Vagina (tissue), 2 donors: ENCODE measurements around the gene ZNF613. TPM values are rescaled to one million over a fixed set of nuclear protein-coding genes. Genes with fewer than 3 reads are reported as not detected.
"Not testable (repeated sequence)": the region's sequence is repeated elsewhere in the genome, so short reads cannot be mapped to it uniquely, and the experiment has no call there.

Experiments
- DNase-seq, 2 donors: peaks; one replicate each; pipeline ENCODE4 v3.0.0-alpha.2; 2017; ENCODE audit errors: extremely low spot score in 2 of 2
- H3K27ac ChIP-seq: fragments of 200-600 bp; sonication (generic); one replicate; pipeline ENCODE4 v1.5.1; 2019
- H3K27me3 ChIP-seq: fragments of 200-600 bp; sonication (generic); one replicate; pipeline ENCODE4 v1.5.1; 2019
- H3K36me3 ChIP-seq, 2 donors: fragments of 200-600 bp; sonication (generic); one replicate each; pipeline ENCODE4 v1.5.1; 2017 to 2019
- H3K4me1 ChIP-seq: fragments of 200-600 bp; sonication (generic); one replicate; pipeline ENCODE4 v1.5.1; 2019
- H3K4me3 ChIP-seq, 2 donors: fragments of 200-600 bp; sonication (generic); 1 replicate in 1 of 2; 2 replicates in 1 of 2; pipeline ENCODE4 v1.5.1; 2016 to 2019
- H3K9me3 ChIP-seq: fragments of 200-600 bp; sonication (generic); one replicate; pipeline ENCODE4 v1.5.1; 2019
- POLR2A ChIP-seq, 2 donors: fragments of 450-650 bp; IDR thresholded peaks; one replicate each; pipeline ENCODE4 v1.6.1; 2017; ENCODE audit warnings: antibody characterized with exemption in 2 of 2, mild to moderate bottlenecking in 2 of 2, moderate library complexity in 2 of 2
- POLR2AphosphoS5 ChIP-seq, 2 donors: sonication (generic); formaldehyde crosslinking; IDR thresholded peaks; one replicate each; pipeline ENCODE4 v1.9.0; 2017; ENCODE audit warnings: antibody characterized with exemption in 2 of 2, mild to moderate bottlenecking in 2 of 2, low read depth in 1 of 2; ENCODE audit not compliant: insufficient read depth in 1 of 2
- intact Hi-C: fragments of 100-400 bp; cut with DNase I; formaldehyde crosslinking; loops from one replicate; pipeline ENCODE4 v1.15.1; 2023
- total RNA-seq: library from RNA; depleted of rRNA; stranded (reverse); fragments of >200 nt; gene quantifications from one replicate; pipeline ENCODE4 v1.2.3, GENCODE V29; 2016
- TF ChIP-seq, protein P1 (sequence below), 3 experiments: fragments of 450-650 bp in 2 of 3; fragments of 200-600 bp in 1 of 3; sonication (generic) in 1 of 3; IDR thresholded peaks; one replicate each; pipeline ENCODE4 v1.5.1; 2017 to 2019; ENCODE audit warnings: antibody characterized with exemption in 3 of 3, mild to moderate bottlenecking in 2 of 3, moderate library complexity in 2 of 3

Gene ZNF613
- total RNA-seq, 1 donor from 2014 or later: 4.2 TPM

DNA sequence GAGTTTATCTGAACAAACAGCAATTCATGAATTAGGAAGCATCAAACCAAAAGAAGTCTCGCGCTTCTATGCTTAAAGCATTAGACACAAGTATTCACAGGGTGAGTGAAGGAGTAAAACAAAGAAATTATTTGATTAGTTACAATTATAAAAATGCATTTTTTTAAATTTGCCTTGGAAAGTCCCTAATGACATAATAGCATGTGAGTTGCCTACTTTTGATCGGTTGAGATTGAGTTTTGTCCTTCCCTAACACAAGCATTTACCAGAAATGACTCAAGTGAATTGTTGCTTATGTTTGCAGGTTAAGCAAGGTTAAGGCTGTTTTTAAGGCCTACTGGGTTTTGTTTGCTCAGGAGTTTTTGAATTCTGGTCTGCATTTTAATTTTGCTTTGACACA, 22.1 kb upstream of the ZNF613 start:
- H3K27me3 ChIP-seq: no peaks in the 10 kb centered on the region
- H3K27ac ChIP-seq: no peak overlapping the region
- H3K36me3 ChIP-seq: peaks cover 0 to 23% of the 10 kb centered on the region in 2 donors
- H3K4me3 ChIP-seq: peak overlapping the region; percentile 73
- peaks cover 15% of the 10 kb centered on the region for H3K4me1 ChIP-seq
- TF ChIP-seq POLR2AphosphoS5 (IDR thresholded peaks at IDR 0.05; ENCODE audit: insufficient read depth in 1 of 2, low read depth in 1 of 2) (no peak), POLR2A (IDR thresholded peaks at IDR 0.05) (no peak)
- TF ChIP-seq, protein P1, sequence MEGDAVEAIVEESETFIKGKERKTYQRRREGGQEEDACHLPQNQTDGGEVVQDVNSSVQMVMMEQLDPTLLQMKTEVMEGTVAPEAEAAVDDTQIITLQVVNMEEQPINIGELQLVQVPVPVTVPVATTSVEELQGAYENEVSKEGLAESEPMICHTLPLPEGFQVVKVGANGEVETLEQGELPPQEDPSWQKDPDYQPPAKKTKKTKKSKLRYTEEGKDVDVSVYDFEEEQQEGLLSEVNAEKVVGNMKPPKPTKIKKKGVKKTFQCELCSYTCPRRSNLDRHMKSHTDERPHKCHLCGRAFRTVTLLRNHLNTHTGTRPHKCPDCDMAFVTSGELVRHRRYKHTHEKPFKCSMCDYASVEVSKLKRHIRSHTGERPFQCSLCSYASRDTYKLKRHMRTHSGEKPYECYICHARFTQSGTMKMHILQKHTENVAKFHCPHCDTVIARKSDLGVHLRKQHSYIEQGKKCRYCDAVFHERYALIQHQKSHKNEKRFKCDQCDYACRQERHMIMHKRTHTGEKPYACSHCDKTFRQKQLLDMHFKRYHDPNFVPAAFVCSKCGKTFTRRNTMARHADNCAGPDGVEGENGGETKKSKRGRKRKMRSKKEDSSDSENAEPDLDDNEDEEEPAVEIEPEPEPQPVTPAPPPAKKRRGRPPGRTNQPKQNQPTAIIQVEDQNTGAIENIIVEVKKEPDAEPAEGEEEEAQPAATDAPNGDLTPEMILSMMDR (IDR thresholded peaks at IDR 0.05): no peak
- no peak for DNase-seq
- peaks cover 6% of the 10 kb centered on the region for H3K9me3 ChIP-seq
- intact Hi-C loops: no loop called here

DNA sequence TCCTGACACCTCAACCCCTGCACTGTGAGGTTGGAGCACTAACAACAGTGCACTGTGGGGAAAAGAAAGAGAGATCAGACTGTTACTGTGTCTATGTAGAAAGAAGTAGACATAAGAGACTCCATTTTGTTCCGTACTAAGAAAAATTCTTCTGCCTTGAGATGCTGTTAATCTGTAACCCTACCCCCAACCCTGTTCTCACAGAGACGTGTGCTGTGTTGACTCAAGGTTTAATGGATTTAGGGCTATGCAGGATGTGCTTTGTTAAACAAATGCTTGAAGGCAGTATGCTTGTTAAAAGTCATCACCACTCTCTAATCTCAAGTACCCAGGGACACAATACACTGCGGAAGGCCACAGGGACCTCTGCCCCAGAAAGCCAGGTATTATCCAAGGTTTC, 21.6 kb upstream of the ZNF613 start:
- intact Hi-C loops, H3K4me3 ChIP-seq, DNase-seq, H3K27ac ChIP-seq, H3K9me3 ChIP-seq, H3K27me3 ChIP-seq: not testable (repeated sequence)
- Histone ChIP-seq H3K36me3 (peaks cover 0 to 19% of the 10 kb centered on the region in 2 donors), H3K4me1 (peaks cover 15% of the 10 kb centered on the region)

DNA sequence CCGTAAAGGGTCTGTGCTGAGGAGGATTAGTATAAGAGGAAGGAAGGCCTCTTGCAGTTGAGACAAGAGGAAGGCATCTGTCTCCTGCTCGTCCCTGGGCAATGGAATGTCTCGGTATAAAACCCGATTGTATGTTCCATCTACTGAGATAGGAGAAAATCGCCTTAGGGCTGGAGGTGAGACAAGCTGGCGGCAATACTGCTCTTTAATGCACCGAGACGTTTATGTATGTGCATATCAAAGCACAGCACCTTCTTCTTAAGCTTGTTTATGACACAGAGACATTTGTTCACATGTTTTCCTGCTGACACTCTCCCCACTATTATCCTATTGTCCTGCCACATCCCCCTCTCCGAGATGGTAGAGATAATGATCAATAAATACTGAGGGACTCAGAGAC, 21.2 kb upstream of the ZNF613 start:
- DNase-seq, H3K4me3 ChIP-seq, H3K27me3 ChIP-seq, H3K27ac ChIP-seq, intact Hi-C loops, H3K9me3 ChIP-seq: not testable (repeated sequence)
- H3K4me1 ChIP-seq: peaks cover 15% of the 10 kb centered on the region
- H3K36me3 ChIP-seq: peaks cover 0 to 14% of the 10 kb centered on the region in 2 donors

DNA sequence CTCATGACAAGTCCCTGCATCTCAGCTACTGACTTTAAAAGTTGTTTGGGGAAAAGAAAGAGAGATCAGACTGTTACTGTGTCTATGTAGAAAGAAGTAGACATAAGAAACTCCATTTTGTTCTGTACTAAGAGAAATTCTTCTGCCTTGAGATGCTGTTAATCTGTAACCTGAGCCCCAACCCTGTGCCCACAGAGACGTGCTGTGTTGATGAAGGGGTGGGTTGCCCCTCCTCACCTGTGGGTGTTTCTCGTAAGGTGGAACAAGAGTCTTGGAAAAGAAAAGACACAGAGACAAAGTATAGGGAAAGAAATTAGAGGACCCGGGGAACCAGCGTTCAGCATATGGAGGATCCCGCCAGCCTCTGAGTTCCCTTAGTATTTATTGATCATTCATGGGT, 19.3 kb upstream of the ZNF613 start:
- H3K9me3 ChIP-seq, intact Hi-C loops, DNase-seq: not testable (repeated sequence)

DNA sequence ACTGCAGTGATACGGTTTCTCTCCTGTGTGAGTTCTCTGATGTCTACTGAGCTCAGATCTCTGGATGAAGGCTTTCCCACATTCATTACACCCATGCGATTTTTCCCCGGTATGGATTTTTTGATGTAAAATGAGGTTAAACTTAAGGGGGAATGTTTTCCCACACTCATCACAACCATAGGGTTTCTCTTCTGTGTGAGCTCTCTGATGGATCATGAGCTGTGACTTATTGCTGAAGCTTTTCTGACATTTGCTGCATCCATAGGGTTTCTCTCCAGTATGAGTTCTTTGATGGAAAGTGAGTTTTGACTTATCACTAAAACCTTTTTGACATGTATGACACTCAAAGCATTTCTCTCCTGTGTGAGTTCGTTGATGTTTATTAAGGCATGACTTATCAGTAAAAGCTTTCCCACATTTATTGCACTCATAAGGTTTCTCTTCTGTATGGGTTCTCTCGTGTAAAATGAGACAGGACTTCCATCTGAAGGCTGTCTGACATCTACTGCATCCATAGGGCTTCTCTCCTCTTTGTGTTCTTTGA, 11.9 kb upstream of the ZNF613 start:
- H3K27me3 ChIP-seq: no peaks in the 10 kb centered on the region
- no peak overlapping the region for H3K4me3 ChIP-seq
- H3K27ac ChIP-seq: no peak overlapping the region
- TF ChIP-seq, protein P1 (IDR thresholded peaks at IDR 0.05): no peak
- TF ChIP-seq POLR2A (IDR thresholded peaks at IDR 0.05) (no peak), POLR2AphosphoS5 (IDR thresholded peaks at IDR 0.05; ENCODE audit: insufficient read depth in 1 of 2, low read depth in 1 of 2) (no peak)
- H3K36me3 ChIP-seq: no peaks in the 10 kb centered on the region
- H3K9me3 ChIP-seq: peaks cover 13% of the 10 kb centered on the region
- no peaks in the 10 kb centered on the region for H3K4me1 ChIP-seq
- intact Hi-C loops: no loop called here
- no peak for DNase-seq

More for the DNA sequence above, 19.3 kb upstream of the ZNF613 start:
- H3K36me3 ChIP-seq, H3K27ac ChIP-seq, H3K4me3 ChIP-seq, H3K27me3 ChIP-seq: not testable (repeated sequence)
- H3K4me1 ChIP-seq: peaks cover 13% of the 10 kb centered on the region

DNA sequence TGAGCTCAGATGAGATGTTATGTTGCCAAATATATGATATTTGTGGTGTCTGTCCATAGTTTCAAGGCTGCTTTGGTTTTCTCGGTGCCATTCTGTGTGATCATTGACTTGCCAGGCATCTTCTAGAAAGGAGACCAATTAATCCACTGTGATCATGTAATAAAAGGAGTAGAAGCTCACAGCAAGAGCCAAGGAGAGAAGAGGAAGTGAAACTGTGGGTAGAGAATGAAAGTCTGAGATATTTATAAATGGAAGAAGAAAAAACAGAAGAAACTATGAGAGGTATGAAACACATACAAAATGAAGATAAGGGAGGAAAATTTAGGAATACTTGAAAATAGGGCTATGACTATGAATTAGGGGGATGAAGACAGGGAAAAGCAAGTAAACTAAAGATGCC, 11.1 kb upstream of the ZNF613 start:
- H3K36me3 ChIP-seq: no peaks in the 10 kb centered on the region
- H3K27me3 ChIP-seq: no peaks in the 10 kb centered on the region
- H3K27ac ChIP-seq: no peak overlapping the region
- TF ChIP-seq POLR2AphosphoS5 (IDR thresholded peaks at IDR 0.05; ENCODE audit: insufficient read depth in 1 of 2, low read depth in 1 of 2) (no peak), POLR2A (IDR thresholded peaks at IDR 0.05) (no peak)
- TF ChIP-seq, protein P1 (IDR thresholded peaks at IDR 0.05): no peak
- no peaks in the 10 kb centered on the region for H3K4me1 ChIP-seq
- H3K9me3 ChIP-seq: peaks cover 15% of the 10 kb centered on the region
- no peak for DNase-seq
- H3K4me3 ChIP-seq: no peak overlapping the region
- intact Hi-C loops: no loop called here

DNA sequence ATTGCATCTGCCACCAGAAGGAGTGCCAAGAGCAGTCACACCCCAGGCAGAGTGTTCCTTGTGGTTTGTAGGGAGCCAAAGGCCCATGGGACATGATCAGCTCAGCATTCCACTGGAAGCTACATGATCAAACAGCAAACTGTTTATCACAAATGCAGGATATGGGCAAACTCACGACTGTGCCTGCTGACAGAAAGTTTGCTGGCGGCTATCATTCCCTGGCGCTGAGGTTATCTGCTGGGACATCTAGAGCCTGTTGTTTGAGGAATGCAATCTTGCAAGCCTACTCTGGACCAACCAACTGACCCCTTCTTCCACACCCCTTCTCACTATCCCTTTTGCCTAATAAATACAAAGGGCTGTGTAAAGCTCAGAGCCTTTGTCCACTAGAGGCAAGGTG, 7.7 kb upstream of the ZNF613 start:
- Histone ChIP-seq H3K9me3 (peaks cover 34% of the 10 kb centered on the region), H3K27me3 (no peaks in the 10 kb centered on the region), H3K4me3 (no peak overlapping the region), H3K36me3 (no peaks in the 10 kb centered on the region), H3K4me1 (no peaks in the 10 kb centered on the region), H3K27ac (no peak overlapping the region)
- intact Hi-C loops: no loop called here
- DNase-seq: no peak
- no peak for TF ChIP-seq POLR2A (IDR thresholded peaks at IDR 0.05)
